T-helper 2 cell treated with Interferon-gamma antibody and Interleukin-4, amounts not matched to agents 5 μg/mL and 100 μg/mL, for 36 hours (primary cell): ENCODE measurements around the gene PACSIN2.
"Not testable (repeated sequence)": the region's sequence is repeated elsewhere in the genome, so short reads cannot be mapped to it uniquely, and the experiment has no call there.

Source experiments
- DNase-seq: peaks from one replicate; pipeline ENCODE4 v3.0.0; 2021; ENCODE audit warnings: low spot score
- H3K27ac Mint-ChIP-seq: one replicate; pipeline ENCODE4 v1.8.0; 2021; ENCODE audit warnings: mild to moderate bottlenecking, mixed read lengths
- H3K27me3 Mint-ChIP-seq: one replicate; pipeline ENCODE4 v1.8.0; 2021; ENCODE audit warnings: low read depth, mixed read lengths
- H3K36me3 Mint-ChIP-seq: one replicate; pipeline ENCODE4 v1.8.0; 2021; ENCODE audit warnings: low read depth, mixed read lengths
- H3K4me1 Mint-ChIP-seq: one replicate; pipeline ENCODE4 v1.8.0; 2021; ENCODE audit warnings: low read depth, mixed read lengths
- H3K4me3 Mint-ChIP-seq: one replicate; pipeline ENCODE4 v1.8.0; 2022; ENCODE audit warnings: mild to moderate bottlenecking, moderate library complexity, mixed read lengths
- H3K9me3 Mint-ChIP-seq: one replicate; pipeline ENCODE4 v1.8.0; 2021; ENCODE audit warnings: mixed read lengths

PACSIN2 gene

GRCh38 chr22:42961400-42961690, 53.6 kb downstream of the PACSIN2 start:
- DNase-seq, H3K27me3 Mint-ChIP-seq, H3K9me3 Mint-ChIP-seq, H3K4me3 Mint-ChIP-seq: not testable (repeated sequence)
- Mint-ChIP-seq H3K36me3 (peaks cover 10% of the 10 kb centered on the region), H3K27ac (peak overlapping the region; percentile 22), H3K4me1 (peaks cover 51% of the 10 kb centered on the region)

GRCh38 chr22:42960531-42961399, 54.2 kb downstream of the PACSIN2 start:
- no peak overlapping the region for H3K4me3 Mint-ChIP-seq
- DNase-seq: no peak
- no peak overlapping the region for H3K27ac Mint-ChIP-seq
- H3K4me1 Mint-ChIP-seq: peaks cover 51% of the 10 kb centered on the region
- H3K9me3 Mint-ChIP-seq: no peaks in the 10 kb centered on the region
- peaks cover 9% of the 10 kb centered on the region for H3K36me3 Mint-ChIP-seq
- H3K27me3 Mint-ChIP-seq: no peaks in the 10 kb centered on the region

GRCh38 chr22:42959576-42960509, 55.1 kb downstream of the PACSIN2 start:
- DNase-seq: no peak
- H3K36me3 Mint-ChIP-seq: peaks cover 9% of the 10 kb centered on the region
- peaks cover 44% of the 10 kb centered on the region for H3K4me1 Mint-ChIP-seq
- H3K9me3 Mint-ChIP-seq: no peaks in the 10 kb centered on the region
- no peaks in the 10 kb centered on the region for H3K27me3 Mint-ChIP-seq
- peak overlapping the region; percentile 8 for H3K27ac Mint-ChIP-seq
- peak overlapping the region; percentile 46 for H3K4me3 Mint-ChIP-seq

GRCh38 chr22:42958937-42959336, 56.0 kb downstream of the PACSIN2 start:
- H3K27me3 Mint-ChIP-seq: no peaks in the 10 kb centered on the region
- no peaks in the 10 kb centered on the region for H3K9me3 Mint-ChIP-seq
- H3K27ac Mint-ChIP-seq: peak overlapping the region; percentile 6
- DNase-seq: no peak
- peak overlapping the region; percentile 53 for H3K4me3 Mint-ChIP-seq
- H3K4me1 Mint-ChIP-seq: peaks cover 43% of the 10 kb centered on the region
- peaks cover 8% of the 10 kb centered on the region for H3K36me3 Mint-ChIP-seq

GRCh38 chr22:42957958-42958357, 57.0 kb downstream of the PACSIN2 start:
- H3K4me3 Mint-ChIP-seq: no peak overlapping the region
- H3K36me3 Mint-ChIP-seq: peaks cover 2% of the 10 kb centered on the region
- H3K4me1 Mint-ChIP-seq: peaks cover 38% of the 10 kb centered on the region
- DNase-seq: no peak
- H3K9me3 Mint-ChIP-seq: no peaks in the 10 kb centered on the region
- no peak overlapping the region for H3K27ac Mint-ChIP-seq
- H3K27me3 Mint-ChIP-seq: no peaks in the 10 kb centered on the region

- H3K9me3 Mint-ChIP-seq: no peaks in the 10 kb centered on the region
- DNase-seq: no peak
- H3K4me3 Mint-ChIP-seq: no peak overlapping the region
- peaks cover 2% of the 10 kb centered on the region for H3K36me3 Mint-ChIP-seq
- H3K4me1 Mint-ChIP-seq: peaks cover 38% of the 10 kb centered on the region
- H3K27ac Mint-ChIP-seq: no peak overlapping the region
- H3K27me3 Mint-ChIP-seq: no peaks in the 10 kb centered on the region
These were observed 57.4 kb downstream of the PACSIN2 start for GRCh38 chr22:42957544-42957943.

GRCh38 chr22:42955848-42956247, 59.1 kb downstream of the PACSIN2 start:
- Mint-ChIP-seq H3K27me3 (no peaks in the 10 kb centered on the region), H3K36me3 (peaks cover 2% of the 10 kb centered on the region), H3K9me3 (no peaks in the 10 kb centered on the region), H3K4me3 (no peak overlapping the region), H3K4me1 (peaks cover 29% of the 10 kb centered on the region), H3K27ac (no peak overlapping the region)
- DNase-seq: no peak

GRCh38 chr22:42955087-42955635, 59.8 kb downstream of the PACSIN2 start:
- no peaks in the 10 kb centered on the region for H3K9me3 Mint-ChIP-seq
- H3K4me1 Mint-ChIP-seq: peaks cover 22% of the 10 kb centered on the region
- H3K27ac Mint-ChIP-seq: no peak overlapping the region
- H3K36me3 Mint-ChIP-seq: peaks cover 2% of the 10 kb centered on the region
- H3K4me3 Mint-ChIP-seq: no peak overlapping the region
- H3K27me3 Mint-ChIP-seq: no peaks in the 10 kb centered on the region
- DNase-seq: no peak

- not testable (repeated sequence) for H3K4me3 Mint-ChIP-seq
- H3K4me1 Mint-ChIP-seq: peaks cover 11% of the 10 kb centered on the region
These were observed 61.2 kb downstream of the PACSIN2 start for GRCh38 chr22:42953751-42954150.

GRCh38 chr22:42951093-42951710, 63.7 kb downstream of the PACSIN2 start:
- no peak overlapping the region for H3K4me3 Mint-ChIP-seq
- no peak overlapping the region for H3K27ac Mint-ChIP-seq
- peaks cover 11% of the 10 kb centered on the region for H3K4me1 Mint-ChIP-seq
- no peaks in the 10 kb centered on the region for H3K9me3 Mint-ChIP-seq
- no peak for DNase-seq
- no peaks in the 10 kb centered on the region for H3K27me3 Mint-ChIP-seq
- H3K36me3 Mint-ChIP-seq: no peaks in the 10 kb centered on the region

More at GRCh38 chr22:42953751-42954150, 61.2 kb downstream of the PACSIN2 start:
- not testable (repeated sequence) for H3K27ac Mint-ChIP-seq, DNase-seq, H3K36me3 Mint-ChIP-seq, H3K27me3 Mint-ChIP-seq, H3K9me3 Mint-ChIP-seq

- H3K9me3 Mint-ChIP-seq: no peaks in the 10 kb centered on the region
- H3K4me3 Mint-ChIP-seq: no peak overlapping the region
- no peak overlapping the region for H3K27ac Mint-ChIP-seq
- no peak for DNase-seq
- no peaks in the 10 kb centered on the region for H3K27me3 Mint-ChIP-seq
- peaks cover 19% of the 10 kb centered on the region for H3K4me1 Mint-ChIP-seq
- no peaks in the 10 kb centered on the region for H3K36me3 Mint-ChIP-seq
These were observed 64.7 kb downstream of the PACSIN2 start for GRCh38 chr22:42950281-42950680.

GRCh38 chr22:42949159-42949558, 65.8 kb downstream of the PACSIN2 start:
- H3K4me1 Mint-ChIP-seq: peaks cover 19% of the 10 kb centered on the region
- no peaks in the 10 kb centered on the region for H3K9me3 Mint-ChIP-seq
- H3K27ac Mint-ChIP-seq: no peak overlapping the region
- H3K36me3 Mint-ChIP-seq: no peaks in the 10 kb centered on the region
- no peak for DNase-seq
- H3K27me3 Mint-ChIP-seq: no peaks in the 10 kb centered on the region
- H3K4me3 Mint-ChIP-seq: no peak overlapping the region

- Mint-ChIP-seq H3K36me3 (no peaks in the 10 kb centered on the region), H3K27ac (no peak overlapping the region), H3K27me3 (no peaks in the 10 kb centered on the region), H3K9me3 (no peaks in the 10 kb centered on the region), H3K4me1 (peaks cover 19% of the 10 kb centered on the region), H3K4me3 (no peak overlapping the region)
- DNase-seq: no peak
These were observed 66.7 kb downstream of the PACSIN2 start for GRCh38 chr22:42948294-42948693.
